HCT116 (cell line): Measurements from ENCODE around the gene SEMA3B.

ENCODE experiments used
- CTCF ChIP-seq, 3 experiments: fragments of 200-600 bp in 1 of 3; sonication (generic) in 1 of 3; IDR thresholded peaks in 2 of 3; conservative IDR thresholded peaks in 1 of 3; 2 replicates each; pipeline ENCODE4 v1.5.1; 2012 to 2017; ENCODE audit warnings: low read depth in 2 of 3, low read length in 2 of 3, antibody characterized with exemption in 1 of 3, borderline replicate concordance in 1 of 3, control low read depth in 1 of 3, mild to moderate bottlenecking in 1 of 3, mixed read lengths in 1 of 3, mixed run types in 1 of 3, moderate library complexity in 1 of 3; ENCODE audit not compliant: insufficient read depth in 1 of 3
- REST ChIP-seq: IDR thresholded peaks from 2 replicates; pipeline ENCODE4 v1.6.1; 2012; ENCODE audit warnings: low read depth
- ZFX ChIP-seq: fragments of 450-650 bp; IDR thresholded peaks from 2 replicates; pipeline ENCODE4 v1.6.1; 2017

DNA sequence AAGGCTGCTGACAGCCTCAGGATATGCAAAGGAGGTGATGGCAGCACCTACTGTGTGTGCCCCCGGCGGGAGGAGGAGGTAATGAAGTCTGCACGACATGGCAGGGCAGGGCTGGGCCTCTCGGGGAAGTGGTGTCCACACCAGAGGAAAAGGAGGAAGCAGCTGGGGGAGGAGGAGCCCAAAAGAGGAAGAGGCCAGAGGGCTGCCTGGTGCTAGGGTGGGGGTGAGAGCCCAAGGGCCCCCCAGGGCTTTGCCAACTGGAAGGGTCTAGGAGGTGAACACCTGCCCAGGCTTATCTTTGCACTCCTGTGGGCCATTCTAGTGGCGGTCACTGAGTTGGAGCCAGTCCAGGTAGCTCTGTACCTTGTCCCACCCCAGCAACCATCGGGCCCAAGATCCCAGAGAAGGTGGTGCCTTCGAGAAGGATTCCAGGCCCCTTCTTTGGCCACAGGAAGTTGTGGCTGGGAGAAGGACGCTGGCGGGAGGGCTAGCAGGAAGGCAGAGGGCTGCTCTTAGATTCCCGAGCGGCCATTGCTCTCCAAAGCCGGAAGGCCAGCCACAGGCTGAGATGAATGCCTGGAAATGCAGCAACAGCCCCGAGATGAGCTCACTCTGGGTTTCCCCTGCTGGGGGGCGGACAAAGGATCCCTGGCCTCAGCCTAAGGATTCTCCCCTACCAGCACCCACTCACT lies 25.9 kb upstream of the SEMA3B start:
- TF ChIP-seq CTCF (IDR thresholded peaks at IDR 0.05 in 2 of 3, conservative IDR thresholded peaks at IDR 0.05 in 1 of 3; ENCODE audit: borderline replicate concordance in 1 of 3, insufficient read depth in 1 of 3, low read depth in 2 of 3, low read length in 2 of 3) (no peak), REST (no peak), ZFX (no peak)
